ENCODE data around the gene RAD9A. TPM values are rescaled to one million over a fixed set of nuclear protein-coding genes. Genes with fewer than 3 reads are reported as not detected.
A peak's percentile ranks its signal among the peaks of the same experiment; 100 is the strongest.

RAD9A gene
- total RNA-seq, 1 donor from 2014 or later, result 18.5 TPM

DNA sequence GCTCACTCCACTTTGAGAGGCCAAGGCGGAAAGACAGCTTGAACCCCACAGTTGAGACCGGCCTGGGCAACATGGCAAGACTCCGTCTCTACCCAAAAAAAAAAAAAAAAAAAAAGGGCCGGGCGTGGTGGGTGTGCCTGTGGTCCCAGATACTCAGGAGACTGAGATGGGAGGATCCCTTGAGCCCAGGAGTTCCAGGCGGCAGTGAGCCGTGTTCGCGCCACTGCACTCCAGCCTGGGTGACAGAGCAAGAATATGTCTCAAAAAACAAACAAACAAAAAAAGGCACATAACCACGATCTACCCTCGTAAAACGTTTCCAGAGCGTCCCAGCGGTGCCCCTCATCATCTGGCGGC is 861 bp upstream of the RAD9A start:
- no peak for DNase-seq (ENCODE audit: extremely low spot score, unreplicated experiment)
- peak overlapping the region; percentile 84 for H3K4me3 Mint-ChIP-seq (ENCODE audit: unreplicated experiment)
- H3K4me1 Mint-ChIP-seq (ENCODE audit: unreplicated experiment), result peaks cover 25% of the 10 kb centered on the region
- TF ChIP-seq, protein P1, sequence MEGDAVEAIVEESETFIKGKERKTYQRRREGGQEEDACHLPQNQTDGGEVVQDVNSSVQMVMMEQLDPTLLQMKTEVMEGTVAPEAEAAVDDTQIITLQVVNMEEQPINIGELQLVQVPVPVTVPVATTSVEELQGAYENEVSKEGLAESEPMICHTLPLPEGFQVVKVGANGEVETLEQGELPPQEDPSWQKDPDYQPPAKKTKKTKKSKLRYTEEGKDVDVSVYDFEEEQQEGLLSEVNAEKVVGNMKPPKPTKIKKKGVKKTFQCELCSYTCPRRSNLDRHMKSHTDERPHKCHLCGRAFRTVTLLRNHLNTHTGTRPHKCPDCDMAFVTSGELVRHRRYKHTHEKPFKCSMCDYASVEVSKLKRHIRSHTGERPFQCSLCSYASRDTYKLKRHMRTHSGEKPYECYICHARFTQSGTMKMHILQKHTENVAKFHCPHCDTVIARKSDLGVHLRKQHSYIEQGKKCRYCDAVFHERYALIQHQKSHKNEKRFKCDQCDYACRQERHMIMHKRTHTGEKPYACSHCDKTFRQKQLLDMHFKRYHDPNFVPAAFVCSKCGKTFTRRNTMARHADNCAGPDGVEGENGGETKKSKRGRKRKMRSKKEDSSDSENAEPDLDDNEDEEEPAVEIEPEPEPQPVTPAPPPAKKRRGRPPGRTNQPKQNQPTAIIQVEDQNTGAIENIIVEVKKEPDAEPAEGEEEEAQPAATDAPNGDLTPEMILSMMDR (IDR thresholded peaks at IDR 0.05), result no peak
- H3K27ac Mint-ChIP-seq (ENCODE audit: unreplicated experiment), result peak overlapping the region; percentile 88
- no peaks in the 10 kb centered on the region for H3K9me3 Mint-ChIP-seq (ENCODE audit: unreplicated experiment)
- H3K36me3 Mint-ChIP-seq (ENCODE audit: unreplicated experiment), result no peaks in the 10 kb centered on the region
- no peaks in the 10 kb centered on the region for H3K27me3 Mint-ChIP-seq (ENCODE audit: unreplicated experiment)

DNA sequence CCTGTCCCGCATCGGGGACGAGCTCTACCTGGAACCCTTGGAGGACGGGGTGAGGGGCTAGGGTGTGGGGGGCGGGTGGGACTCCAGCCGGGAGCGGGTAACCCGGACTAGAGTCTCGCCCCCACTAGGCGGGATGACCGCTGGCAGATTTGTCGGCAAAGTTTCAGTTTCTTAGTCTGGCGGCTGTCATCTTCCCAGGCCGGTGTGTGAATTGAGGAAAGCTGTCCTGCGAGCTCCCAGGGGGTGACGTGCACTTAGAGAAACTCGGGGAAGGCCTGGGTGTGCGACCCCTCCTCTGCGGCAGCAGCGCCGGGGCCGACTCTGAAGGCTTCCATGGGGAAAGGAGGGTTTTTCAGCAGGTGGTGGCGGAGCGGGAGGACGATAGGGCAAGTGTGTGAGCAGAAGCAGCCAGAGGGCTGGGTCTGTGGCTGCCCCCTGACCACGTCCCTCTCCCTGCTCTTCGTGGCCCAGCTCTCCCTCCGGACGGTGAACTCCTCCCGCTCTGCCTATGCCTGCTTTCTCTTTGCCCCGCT is 463 bp downstream of the RAD9A start:
- Mint-ChIP-seq H3K36me3 (ENCODE audit: unreplicated experiment) (peaks cover 4% of the 10 kb centered on the region), H3K27ac (ENCODE audit: unreplicated experiment) (peak overlapping the region; percentile 85), H3K27me3 (ENCODE audit: unreplicated experiment) (no peaks in the 10 kb centered on the region), H3K4me3 (ENCODE audit: unreplicated experiment) (peak overlapping the region; percentile 84), H3K4me1 (ENCODE audit: unreplicated experiment) (peaks cover 27% of the 10 kb centered on the region), H3K9me3 (ENCODE audit: unreplicated experiment) (no peaks in the 10 kb centered on the region)
- TF ChIP-seq, protein P1 (IDR thresholded peaks at IDR 0.05), result no peak
- peak; percentile 81 for DNase-seq (ENCODE audit: extremely low spot score, unreplicated experiment)

DNA sequence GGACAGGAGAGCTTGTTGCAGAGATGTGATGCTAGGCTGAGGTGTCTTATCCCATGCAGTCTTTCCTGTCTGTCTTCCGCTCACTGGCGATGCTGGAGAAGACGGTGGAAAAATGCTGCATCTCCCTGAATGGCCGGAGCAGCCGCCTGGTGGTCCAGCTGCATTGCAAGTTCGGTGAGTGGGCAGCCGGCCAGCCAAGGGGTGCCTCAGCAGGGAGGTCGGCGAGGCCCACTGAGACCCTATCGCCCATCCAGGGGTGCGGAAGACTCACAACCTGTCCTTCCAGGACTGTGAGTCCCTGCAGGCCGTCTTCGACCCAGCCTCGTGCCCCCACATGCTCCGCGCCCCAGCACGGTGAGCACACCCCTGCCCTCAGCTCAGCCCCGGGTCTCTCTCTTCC is 1.7 kb downstream of the RAD9A start:
- no peaks in the 10 kb centered on the region for H3K27me3 Mint-ChIP-seq (ENCODE audit: unreplicated experiment)
- TF ChIP-seq, protein P1 (IDR thresholded peaks at IDR 0.05), result no peak
- peaks cover 27% of the 10 kb centered on the region for H3K4me1 Mint-ChIP-seq (ENCODE audit: unreplicated experiment)
- H3K9me3 Mint-ChIP-seq (ENCODE audit: unreplicated experiment), result no peaks in the 10 kb centered on the region
- H3K36me3 Mint-ChIP-seq (ENCODE audit: unreplicated experiment), result peaks cover 13% of the 10 kb centered on the region
- peak overlapping the region; percentile 32 for H3K4me3 Mint-ChIP-seq (ENCODE audit: unreplicated experiment)
- H3K27ac Mint-ChIP-seq (ENCODE audit: unreplicated experiment), result no peak overlapping the region
- peak; percentile 79 for DNase-seq (ENCODE audit: extremely low spot score, unreplicated experiment)

DNA sequence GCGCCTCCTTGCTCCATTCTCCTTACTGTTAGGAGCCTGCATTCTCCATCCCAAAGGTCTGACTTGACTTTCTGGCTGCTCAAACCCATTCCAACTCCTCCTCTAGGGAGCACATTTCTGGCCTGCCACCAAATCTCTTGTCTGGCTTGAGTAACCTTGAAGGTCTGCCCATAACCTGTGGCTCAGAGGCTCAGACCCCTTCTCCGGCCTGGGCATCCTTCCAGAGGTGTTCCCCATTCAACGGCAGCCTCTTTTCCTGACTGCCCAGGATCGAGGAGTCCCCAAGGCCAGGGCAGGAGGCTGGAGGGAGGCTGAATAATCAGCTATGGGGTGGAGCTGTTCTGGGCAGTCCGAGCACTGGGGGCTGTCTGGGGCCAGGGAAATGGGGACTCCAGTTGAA is 2.2 kb downstream of the RAD9A start:
- Mint-ChIP-seq H3K9me3 (ENCODE audit: unreplicated experiment) (no peaks in the 10 kb centered on the region), H3K27me3 (ENCODE audit: unreplicated experiment) (no peaks in the 10 kb centered on the region), H3K4me3 (ENCODE audit: unreplicated experiment) (peak overlapping the region; percentile 32), H3K36me3 (ENCODE audit: unreplicated experiment) (peaks cover 14% of the 10 kb centered on the region), H3K4me1 (ENCODE audit: unreplicated experiment) (peaks cover 27% of the 10 kb centered on the region), H3K27ac (ENCODE audit: unreplicated experiment) (no peak overlapping the region)
- DNase-seq (ENCODE audit: extremely low spot score, unreplicated experiment), result peak; percentile 78
- TF ChIP-seq, protein P1 (IDR thresholded peaks at IDR 0.05), result no peak

DNA sequence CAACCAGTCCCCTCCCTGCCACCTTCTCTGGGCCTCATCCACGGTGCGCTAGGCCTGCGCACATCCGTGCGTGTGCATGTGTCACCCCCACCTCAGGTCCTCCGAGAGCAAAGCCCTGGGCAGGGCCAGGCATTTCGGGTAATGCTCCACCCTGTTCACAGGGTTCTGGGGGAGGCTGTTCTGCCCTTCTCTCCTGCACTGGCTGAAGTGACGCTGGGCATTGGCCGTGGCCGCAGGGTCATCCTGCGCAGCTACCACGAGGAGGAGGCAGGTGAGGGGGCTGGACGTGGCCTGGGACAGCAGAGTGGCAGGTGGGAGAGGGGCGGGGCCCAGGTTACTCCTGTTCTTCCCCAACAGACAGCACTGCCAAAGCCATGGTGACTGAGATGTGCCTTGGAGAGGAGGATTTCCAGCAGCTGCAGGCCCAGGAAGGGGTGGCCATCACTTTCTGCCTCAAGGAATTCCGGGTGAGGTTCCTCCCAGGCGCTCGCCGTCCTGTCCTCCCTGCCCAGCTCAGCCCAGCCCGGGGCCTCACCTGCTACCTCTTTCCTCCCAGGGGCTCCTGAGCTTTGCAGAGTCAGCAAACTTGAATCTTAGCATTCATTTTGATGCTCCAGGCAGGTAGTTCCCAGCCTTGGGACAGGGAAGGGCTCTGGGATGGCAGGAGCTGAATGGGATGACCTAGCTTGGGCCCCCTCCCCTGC is 3.9 kb downstream of the RAD9A start:
- Mint-ChIP-seq H3K4me1 (ENCODE audit: unreplicated experiment) (peaks cover 32% of the 10 kb centered on the region), H3K36me3 (ENCODE audit: unreplicated experiment) (peaks cover 14% of the 10 kb centered on the region), H3K4me3 (ENCODE audit: unreplicated experiment) (no peak overlapping the region), H3K27ac (ENCODE audit: unreplicated experiment) (no peak overlapping the region), H3K27me3 (ENCODE audit: unreplicated experiment) (no peaks in the 10 kb centered on the region), H3K9me3 (ENCODE audit: unreplicated experiment) (no peaks in the 10 kb centered on the region)
- DNase-seq (ENCODE audit: extremely low spot score, unreplicated experiment), result peak; percentile 81
- TF ChIP-seq, protein P1 (IDR thresholded peaks at IDR 0.05), result no peak

Data from osteocyte (in vitro differentiated cells).